ENCODE results near the gene CDC42BPB.

CDC42BPB gene

DNA sequence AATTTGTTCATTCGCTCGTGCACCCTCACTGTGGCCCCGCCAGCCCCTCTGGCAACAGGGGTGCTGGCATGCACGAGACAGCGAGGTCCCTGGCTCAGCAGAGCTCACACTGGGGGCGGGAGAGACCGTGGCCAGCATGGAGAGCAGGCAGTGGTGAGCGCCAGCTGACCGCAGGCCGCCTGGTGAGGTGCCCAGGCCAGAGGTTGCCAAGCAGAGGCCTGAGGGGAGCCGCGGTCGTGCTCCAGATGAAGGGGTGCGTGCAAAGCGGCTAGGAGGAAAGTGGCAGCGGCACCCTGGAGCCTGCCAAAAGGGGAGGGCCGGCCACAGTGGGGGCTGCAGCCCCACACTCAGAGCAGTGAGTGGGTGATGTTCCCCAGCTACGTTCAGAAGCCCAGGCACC lies 56.1 kb downstream of the CDC42BPB start:
- no peak for DNase-seq (ENCODE audit: extremely low spot score)
- TF ChIP-seq L3MBTL2 (conservative IDR thresholded peaks at IDR 0.05) = no peak
- no peak for TF ChIP-seq ELF4 (IDR thresholded peaks at IDR 0.05)
- TF ChIP-seq, protein P1, sequence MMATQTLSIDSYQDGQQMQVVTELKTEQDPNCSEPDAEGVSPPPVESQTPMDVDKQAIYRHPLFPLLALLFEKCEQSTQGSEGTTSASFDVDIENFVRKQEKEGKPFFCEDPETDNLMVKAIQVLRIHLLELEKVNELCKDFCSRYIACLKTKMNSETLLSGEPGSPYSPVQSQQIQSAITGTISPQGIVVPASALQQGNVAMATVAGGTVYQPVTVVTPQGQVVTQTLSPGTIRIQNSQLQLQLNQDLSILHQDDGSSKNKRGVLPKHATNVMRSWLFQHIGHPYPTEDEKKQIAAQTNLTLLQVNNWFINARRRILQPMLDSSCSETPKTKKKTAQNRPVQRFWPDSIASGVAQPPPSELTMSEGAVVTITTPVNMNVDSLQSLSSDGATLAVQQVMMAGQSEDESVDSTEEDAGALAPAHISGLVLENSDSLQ (IDR thresholded peaks at IDR 0.05) = no peak
- no peak for TF ChIP-seq FOXM1 (IDR thresholded peaks at IDR 0.05; ENCODE audit: borderline replicate concordance)
- ChIA-PET POLR2A (no interaction called here), CTCF (no interaction called here)

DNA sequence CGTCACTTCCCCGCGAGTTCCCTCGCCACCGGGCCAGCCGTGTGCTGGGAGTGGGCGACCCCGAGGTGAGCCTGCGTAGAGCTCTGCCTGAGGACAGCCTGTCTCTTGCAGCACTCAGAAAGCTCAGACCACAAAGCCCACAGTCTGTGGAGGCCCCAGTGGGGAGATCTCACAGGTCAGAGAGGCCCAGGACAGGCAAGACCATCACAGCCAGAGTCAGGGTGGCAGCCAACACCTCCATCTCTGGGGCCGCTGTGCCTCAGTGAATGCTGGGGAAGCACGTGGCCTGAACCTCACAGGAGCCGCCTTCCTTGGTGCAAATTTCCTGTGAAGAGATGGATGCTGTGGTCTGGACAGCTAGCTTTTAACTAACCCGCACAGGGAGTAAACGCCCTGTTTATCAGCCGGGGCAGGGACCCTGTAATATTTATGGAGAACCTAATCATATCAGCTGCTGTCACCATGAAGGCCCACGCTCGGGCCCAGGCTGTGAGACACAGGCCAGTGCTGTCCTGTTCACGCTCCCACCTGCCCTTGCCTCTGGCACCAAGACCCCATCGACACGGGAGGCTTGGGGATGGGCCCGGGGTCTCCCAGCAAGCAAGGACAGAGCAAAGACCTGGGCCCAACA lies 56.9 kb downstream of the CDC42BPB start:
- POLR2A ChIA-PET = no interaction called here
- no peak for DNase-seq (ENCODE audit: extremely low spot score)
- TF ChIP-seq FOXA1 (IDR thresholded peaks at IDR 0.05) = no peak
- TF ChIP-seq ARNT (IDR thresholded peaks at IDR 0.05) = no peak
- TF ChIP-seq SUZ12 (IDR thresholded peaks at IDR 0.05) = no peak
- TF ChIP-seq FOXK2 (IDR thresholded peaks at IDR 0.05) = no peak
- CTCF ChIA-PET = interaction anchor here (0.6 kb wide), 1 partner anchor 56 kb away, joined by 4 read pairs; no protein-coding TSS in a partner anchor

DNA sequence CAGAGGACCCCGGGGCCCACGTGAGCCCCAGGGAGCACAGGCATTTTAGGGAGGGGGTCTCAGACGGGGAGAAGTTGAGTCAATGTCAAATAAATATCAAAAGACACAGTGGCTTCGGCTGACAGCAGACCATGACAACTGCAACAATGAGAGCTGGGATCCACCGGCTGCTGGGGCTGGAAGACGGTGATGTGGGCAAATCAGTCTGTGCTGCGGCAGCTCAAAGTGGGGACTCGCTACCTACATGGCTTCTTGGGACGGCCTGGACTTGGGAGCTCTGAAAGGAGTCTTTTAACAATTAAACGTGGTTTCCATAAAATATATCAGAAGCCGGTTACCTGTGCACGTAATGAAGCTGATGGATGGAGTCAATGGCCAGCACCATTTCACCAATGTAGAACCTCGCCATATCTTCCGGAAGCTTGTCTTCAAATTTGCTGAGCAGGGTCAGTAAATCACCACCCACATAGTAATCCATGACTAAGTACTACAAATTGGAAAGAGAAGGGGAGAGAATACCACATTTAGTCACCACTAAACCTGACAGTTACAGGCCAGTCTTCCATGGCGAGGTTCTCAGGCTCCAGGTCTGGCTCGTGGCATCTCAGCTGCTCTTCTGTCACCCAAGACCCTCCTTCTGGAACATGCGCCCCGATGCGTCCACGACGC lies 58.0 kb downstream of the CDC42BPB start:
- no peak for TF ChIP-seq FOXM1 (IDR thresholded peaks at IDR 0.05; ENCODE audit: borderline replicate concordance)
- no peak for DNase-seq (ENCODE audit: extremely low spot score)
- ChIA-PET CTCF (interaction anchor here (0.6 to 0.7 kb wide), 2 partner anchors 15 to 57 kb away, joined by 4 read pairs; no protein-coding TSS in a partner anchor), POLR2A (no interaction called here)

DNA sequence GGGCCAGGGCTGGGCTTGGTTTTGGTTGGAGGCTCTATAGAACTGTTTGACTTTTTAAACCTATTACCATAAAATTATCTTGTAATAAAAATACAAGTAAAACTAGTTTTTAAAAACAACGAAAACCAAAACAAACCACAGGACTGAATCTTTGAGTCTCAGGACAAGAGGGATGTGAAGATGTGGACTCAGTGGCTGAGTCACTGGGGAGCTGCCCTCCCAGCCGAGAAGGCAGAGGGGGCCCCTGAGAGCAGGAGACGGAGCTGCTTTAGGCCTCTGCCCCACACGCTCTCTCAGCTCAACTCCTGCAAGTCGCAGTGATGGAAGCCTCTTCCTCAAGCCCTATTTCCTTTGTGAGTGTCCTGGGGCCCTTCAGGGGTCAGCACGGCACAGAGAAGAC lies 59.0 kb downstream of the CDC42BPB start:
- ChIA-PET POLR2A (no interaction called here), CTCF (no interaction called here)
- TF ChIP-seq HDGF (IDR thresholded peaks at IDR 0.05; ENCODE audit: borderline replicate concordance) = no peak
- DNase-seq (ENCODE audit: extremely low spot score) = no peak

DNA sequence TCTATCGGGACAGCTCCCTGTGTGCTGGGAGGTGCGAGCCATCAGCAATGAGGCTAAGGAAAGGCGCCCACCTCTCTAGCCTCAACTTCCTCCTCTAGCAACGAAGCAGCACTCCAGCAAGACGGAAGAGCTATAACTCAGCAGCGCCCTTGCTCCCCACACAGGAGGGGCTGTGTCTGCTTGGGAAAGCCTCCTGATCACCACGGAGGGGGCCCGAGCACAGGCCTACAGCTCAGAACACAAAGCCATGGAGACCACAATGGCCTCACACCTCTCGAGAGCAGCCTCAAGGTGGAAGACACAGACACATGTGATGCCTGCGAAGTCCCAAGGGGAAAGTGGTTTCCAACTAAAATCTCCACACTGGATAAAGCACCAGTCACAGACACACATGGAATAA lies 60.4 kb downstream of the CDC42BPB start:
- ChIA-PET POLR2A (no interaction called here), CTCF (no interaction called here)
- DNase-seq (ENCODE audit: extremely low spot score) = no peak
- TF ChIP-seq SUZ12 (IDR thresholded peaks at IDR 0.05) = no peak
- TF ChIP-seq, protein P1 (IDR thresholded peaks at IDR 0.05) = no peak
- TF ChIP-seq FOXK2 (IDR thresholded peaks at IDR 0.05) = no peak
- no peak for TF ChIP-seq SP1 (IDR thresholded peaks at IDR 0.05)
- no peak for TF ChIP-seq FOXA1 (IDR thresholded peaks at IDR 0.05)
- no peak for TF ChIP-seq ARNT (IDR thresholded peaks at IDR 0.05)
- TF ChIP-seq FOXM1 (IDR thresholded peaks at IDR 0.05; ENCODE audit: borderline replicate concordance) = no peak
- no peak for TF ChIP-seq L3MBTL2 (conservative IDR thresholded peaks at IDR 0.05)
- no peak for TF ChIP-seq CTBP1 (IDR thresholded peaks at IDR 0.05; ENCODE audit: borderline replicate concordance)
- no peak for TF ChIP-seq LEF1 (IDR thresholded peaks at IDR 0.05; ENCODE audit: borderline replicate concordance)

DNA sequence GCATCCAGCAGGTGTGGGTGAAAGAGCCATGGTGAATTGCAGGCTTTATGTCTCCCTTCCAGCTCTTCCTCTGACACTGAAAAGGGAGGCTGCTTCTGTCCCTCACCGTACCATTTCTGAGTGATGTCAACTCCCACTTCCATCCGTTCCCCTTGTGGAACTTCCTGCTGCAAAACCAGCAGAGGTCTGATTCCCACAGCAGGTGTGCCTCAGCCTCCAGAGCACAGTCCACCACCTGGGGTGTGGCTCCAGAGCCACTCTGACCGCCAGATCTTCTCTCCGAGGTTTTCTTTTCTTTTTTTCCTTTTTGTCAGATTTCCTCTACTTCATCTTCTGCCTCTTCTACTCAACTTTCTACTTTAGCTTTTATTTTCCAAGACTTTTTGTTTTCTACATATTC lies 62.7 kb downstream of the CDC42BPB start:
- TF ChIP-seq, protein P1 (IDR thresholded peaks at IDR 0.05) = no peak
- TF ChIP-seq FOXK2 (IDR thresholded peaks at IDR 0.05) = no peak
- TF ChIP-seq FOXA1 (IDR thresholded peaks at IDR 0.05) = no peak
- TF ChIP-seq SUZ12 (IDR thresholded peaks at IDR 0.05) = no peak
- TF ChIP-seq CTBP1 (IDR thresholded peaks at IDR 0.05; ENCODE audit: borderline replicate concordance) = no peak
- no peak for TF ChIP-seq LEF1 (IDR thresholded peaks at IDR 0.05; ENCODE audit: borderline replicate concordance)
- no peak for TF ChIP-seq ZNF384 (IDR thresholded peaks at IDR 0.05)
- no peak for TF ChIP-seq NFRKB (IDR thresholded peaks at IDR 0.05)
- TF ChIP-seq ARNT (IDR thresholded peaks at IDR 0.05) = no peak
- TF ChIP-seq ELF4 (IDR thresholded peaks at IDR 0.05) = no peak
- no peak for TF ChIP-seq L3MBTL2 (conservative IDR thresholded peaks at IDR 0.05)
- no peak for TF ChIP-seq BHLHE40 (IDR thresholded peaks at IDR 0.05; ENCODE audit: borderline replicate concordance)
- no peak for TF ChIP-seq TARDBP (IDR thresholded peaks at IDR 0.05)
- TF ChIP-seq SP1 (IDR thresholded peaks at IDR 0.05) = no peak
- no peak for TF ChIP-seq FOXM1 (IDR thresholded peaks at IDR 0.05; ENCODE audit: borderline replicate concordance)
- no peak for TF ChIP-seq HDGF (IDR thresholded peaks at IDR 0.05; ENCODE audit: borderline replicate concordance)
- POLR2A ChIA-PET = no interaction called here
- CTCF ChIA-PET = no interaction called here
- DNase-seq (ENCODE audit: extremely low spot score) = no peak

DNA sequence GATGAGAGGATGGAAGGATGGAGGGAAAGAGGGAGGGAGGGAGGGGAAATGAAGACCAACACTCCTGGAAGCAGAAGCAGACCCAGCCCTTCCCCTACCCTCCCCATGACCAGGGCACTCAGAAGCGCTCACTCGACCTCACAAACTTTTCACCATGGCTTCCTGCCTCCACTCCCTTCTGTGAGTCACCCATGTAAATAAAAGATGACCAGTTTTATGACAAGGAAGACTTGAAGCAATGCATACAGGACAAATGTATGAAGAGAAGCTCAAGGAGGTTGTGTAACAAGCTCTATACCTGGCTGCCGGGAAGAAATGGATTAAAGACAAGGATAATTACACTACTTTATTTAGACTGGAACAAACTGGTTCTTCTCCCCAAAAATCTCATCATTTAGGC lies 63.8 kb downstream of the CDC42BPB start:
- ChIA-PET POLR2A (no interaction called here), CTCF (no interaction called here)
- no peak for DNase-seq (ENCODE audit: extremely low spot score)
- no peak for TF ChIP-seq L3MBTL2 (conservative IDR thresholded peaks at IDR 0.05)
- TF ChIP-seq TARDBP (IDR thresholded peaks at IDR 0.05) = no peak
- TF ChIP-seq FOXA1 (IDR thresholded peaks at IDR 0.05) = no peak
- TF ChIP-seq FOXK2 (IDR thresholded peaks at IDR 0.05) = no peak
- no peak for TF ChIP-seq ARNT (IDR thresholded peaks at IDR 0.05)
- no peak for TF ChIP-seq NFRKB (IDR thresholded peaks at IDR 0.05)
- TF ChIP-seq ZNF384 (IDR thresholded peaks at IDR 0.05) = no peak
- no peak for TF ChIP-seq HDGF (IDR thresholded peaks at IDR 0.05; ENCODE audit: borderline replicate concordance)
- no peak for TF ChIP-seq SP1 (IDR thresholded peaks at IDR 0.05)
- no peak for TF ChIP-seq LEF1 (IDR thresholded peaks at IDR 0.05; ENCODE audit: borderline replicate concordance)
- no peak for TF ChIP-seq CTBP1 (IDR thresholded peaks at IDR 0.05; ENCODE audit: borderline replicate concordance)
- TF ChIP-seq FOXM1 (IDR thresholded peaks at IDR 0.05; ENCODE audit: borderline replicate concordance) = no peak
- TF ChIP-seq ELF4 (IDR thresholded peaks at IDR 0.05) = no peak
- TF ChIP-seq, protein P1 (IDR thresholded peaks at IDR 0.05) = no peak
- no peak for TF ChIP-seq SUZ12 (IDR thresholded peaks at IDR 0.05)
- TF ChIP-seq BHLHE40 (IDR thresholded peaks at IDR 0.05; ENCODE audit: borderline replicate concordance) = no peak
